Mesenteric fat pad (tissue), 1 donor: ENCODE measurements around the gene FEM1A. TPM values are rescaled to one million over a fixed set of nuclear protein-coding genes. Genes with fewer than 3 reads are reported as not detected.
"Not testable (repeated sequence)": the region's sequence is repeated elsewhere in the genome, so short reads cannot be mapped to it uniquely, and the experiment has no call there.

Source experiments
- DNase-seq: peaks from one replicate; pipeline ENCODE4 v3.0.0-alpha.2; 2020; ENCODE audit warnings: low spot score
- total RNA-seq: library from RNA; stranded (reverse); fragmentation: NEBNext Ultra II Directional; extraction: Animal tissue kit (Norgen Biotek cat#: 25700); gene quantifications from one replicate; pipeline ENCODE4 v1.2.1, GENCODE V29; 2021
- donor health status: DM: yes; HTN: yes; CAD: no.

Gene FEM1A
- total RNA-seq, 1 donor from 2014 or later, result 10.9 TPM

DNA sequence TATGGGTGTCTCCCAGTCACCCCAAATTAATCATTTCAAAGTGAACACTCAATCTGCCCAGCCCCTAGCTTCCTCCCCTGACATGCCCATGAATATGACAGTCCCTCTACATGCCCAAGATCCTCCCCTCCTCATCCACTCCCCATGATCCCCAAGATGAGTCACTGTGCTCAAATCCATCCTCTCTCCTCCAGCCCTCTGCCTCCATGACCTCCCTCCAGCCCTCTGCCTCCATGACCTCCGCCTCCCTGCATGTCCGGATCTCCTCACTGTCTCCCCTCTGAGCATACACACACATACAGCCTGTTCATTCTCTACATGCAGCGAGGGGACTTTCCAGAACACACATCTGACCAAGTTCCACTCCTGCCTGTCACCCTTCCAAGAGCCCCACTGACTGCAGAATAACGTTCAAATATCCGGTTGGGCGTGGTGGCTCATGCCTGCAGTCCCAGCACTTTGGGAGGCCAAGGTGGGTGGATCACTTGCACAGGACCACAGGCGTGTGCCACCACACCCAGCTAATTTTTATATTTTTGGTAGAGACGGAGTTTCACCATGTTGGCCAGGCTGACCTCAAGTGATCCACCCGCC, 18.4 kb upstream of the FEM1A start:
- DNase-seq, result no peak

DNA sequence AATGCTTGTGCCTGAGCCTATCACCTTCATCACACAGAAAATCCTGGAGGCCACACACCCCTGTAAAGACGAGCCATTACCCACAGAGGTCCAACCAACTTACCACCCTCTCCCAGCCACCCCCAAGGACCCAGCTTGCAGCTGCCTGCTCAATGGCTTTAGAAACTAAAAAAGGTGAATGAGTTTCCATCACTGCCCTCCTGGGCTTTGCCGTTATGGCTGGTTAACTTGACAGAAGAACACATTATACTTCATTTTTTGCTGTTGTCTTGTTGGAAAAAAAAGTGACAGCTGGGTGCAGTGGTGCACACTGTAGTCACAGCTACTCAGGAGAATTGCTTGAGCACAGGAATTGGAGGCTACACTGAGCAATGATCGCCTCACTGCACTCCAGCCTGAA, 17.4 kb upstream of the FEM1A start:
- DNase-seq, result no peak

DNA sequence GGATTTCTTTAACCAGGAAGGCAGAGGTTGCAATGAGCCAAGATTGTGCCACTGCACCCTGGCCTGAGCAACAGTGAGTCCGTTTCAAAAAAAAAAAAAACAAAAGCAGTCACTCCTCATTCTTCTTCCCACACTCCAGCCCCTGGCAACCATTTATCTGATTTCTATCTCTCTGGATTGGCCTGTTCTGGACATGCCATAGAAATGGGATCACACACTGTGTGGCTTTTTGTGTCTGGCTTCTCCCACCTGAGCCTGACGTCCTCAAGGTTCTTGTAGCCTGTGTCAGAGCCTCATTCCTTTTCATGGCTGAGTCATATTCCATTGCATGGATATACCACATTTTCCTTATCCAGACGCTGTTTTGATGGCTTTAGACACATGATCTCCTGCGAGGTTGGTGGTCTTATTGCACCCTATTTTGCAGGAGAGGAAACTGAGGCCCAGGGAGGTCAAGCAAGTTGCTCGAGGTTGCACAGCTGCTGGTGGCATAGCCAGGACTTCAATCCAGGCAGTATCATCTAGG, 15.8 kb upstream of the FEM1A start:
- DNase-seq, result no peak

- DNase-seq, result no peak
Measured at GRCh38 chr19:4776436-4777211, 14.9 kb upstream of the FEM1A start.

DNA sequence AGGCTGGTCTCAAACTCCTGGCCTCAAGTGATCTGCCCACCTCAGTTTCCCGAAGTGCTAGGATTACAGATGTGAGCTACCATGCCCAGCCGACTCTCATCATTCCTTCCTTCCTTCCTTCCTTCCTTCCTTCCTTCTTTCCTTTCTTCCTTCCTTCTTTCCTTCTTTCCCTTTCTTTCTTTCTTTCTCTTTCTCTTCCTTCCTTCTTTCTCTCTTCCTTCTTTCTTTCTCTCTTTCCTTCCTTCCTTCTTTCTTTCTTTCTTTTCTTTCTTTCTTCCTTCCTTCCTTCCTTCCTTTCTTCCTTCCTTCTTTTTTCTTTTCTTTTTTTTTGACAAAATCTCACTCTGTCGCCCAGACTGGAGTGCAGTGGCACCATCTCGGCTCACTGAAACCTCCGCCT, 13.4 kb upstream of the FEM1A start:
- DNase-seq, result not testable (repeated sequence)

GRCh38 chr19:4780860-4781259, 10.7 kb upstream of the FEM1A start:
- no peak for DNase-seq

- no peak for DNase-seq
Measured at GRCh38 chr19:4781801-4782200, 9.7 kb upstream of the FEM1A start.

DNA sequence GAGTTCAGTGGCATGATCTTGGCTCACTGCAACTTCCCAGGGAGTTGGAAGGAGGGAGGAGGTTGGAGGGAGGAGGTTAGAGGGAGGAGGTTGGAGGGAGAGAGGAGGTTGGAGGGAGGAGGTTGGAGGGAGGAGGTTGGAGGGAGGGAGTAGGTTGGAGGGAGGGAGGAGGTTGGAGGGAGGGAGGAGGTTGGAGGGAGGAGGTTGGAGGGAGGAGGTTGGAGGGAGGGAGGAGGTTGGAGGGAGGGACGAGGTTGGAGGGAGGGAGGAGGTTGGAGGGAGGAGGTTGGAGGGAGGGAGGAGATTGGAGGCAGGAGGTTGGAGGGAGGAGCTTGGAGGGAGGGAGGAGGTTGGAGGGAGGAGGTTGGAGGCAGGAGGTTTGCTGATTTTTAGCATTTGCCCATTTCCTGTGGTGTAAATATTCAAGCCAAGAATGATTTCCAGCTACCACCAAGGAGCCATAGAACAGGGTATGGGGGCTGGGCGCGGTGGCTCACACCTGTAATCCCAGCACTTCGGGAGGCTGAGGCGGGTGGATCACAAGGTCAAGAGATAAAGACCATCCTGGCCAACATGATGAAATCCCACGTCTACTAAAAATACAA, 5.0 kb upstream of the FEM1A start:
- not testable (repeated sequence) for DNase-seq

GRCh38 chr19:4792019-4792865, 708 bp downstream of the FEM1A start:
- not testable (repeated sequence) for DNase-seq

- not testable (repeated sequence) for DNase-seq
Measured at GRCh38 chr19:4792866-4793195, 1.3 kb downstream of the FEM1A start.

- DNase-seq, result not testable (repeated sequence)
Measured at GRCh38 chr19:4793278-4793677, 1.7 kb downstream of the FEM1A start.

- DNase-seq, result no peak
Measured at GRCh38 chr19:4794971-4795370, 3.4 kb downstream of the FEM1A start.

GRCh38 chr19:4795400-4795799, 3.9 kb downstream of the FEM1A start:
- DNase-seq, result no peak

- DNase-seq, result no peak
Measured at GRCh38 chr19:4800591-4801081, 9.1 kb downstream of the FEM1A start.

DNA sequence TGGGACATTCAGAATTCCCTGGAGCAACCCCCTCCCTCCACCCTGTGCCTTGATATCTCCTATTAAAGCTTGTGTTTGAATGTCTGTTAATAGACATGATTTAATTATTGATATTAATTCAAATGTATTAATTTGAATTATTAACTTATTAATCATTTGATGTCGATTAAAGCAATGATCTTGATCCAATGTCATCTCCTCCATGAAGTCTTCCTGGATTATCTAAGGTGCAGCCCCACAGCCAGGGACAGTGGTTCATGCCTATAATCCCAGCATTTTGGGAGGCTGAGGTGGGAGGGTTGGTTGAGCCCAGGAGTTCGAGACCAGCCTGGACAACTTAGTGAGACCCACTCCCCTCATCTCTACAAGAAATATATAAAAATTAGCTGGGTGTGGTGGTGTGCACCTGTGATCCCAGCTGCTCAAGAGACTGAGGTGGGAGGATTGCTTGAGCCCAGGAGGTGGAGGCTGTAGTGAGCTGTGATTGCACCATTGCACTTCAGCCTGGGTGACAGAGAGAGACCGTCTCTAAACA, 9.6 kb downstream of the FEM1A start:
- no peak for DNase-seq

GRCh38 chr19:4802711-4803110, 11.2 kb downstream of the FEM1A start:
- DNase-seq, result no peak

DNA sequence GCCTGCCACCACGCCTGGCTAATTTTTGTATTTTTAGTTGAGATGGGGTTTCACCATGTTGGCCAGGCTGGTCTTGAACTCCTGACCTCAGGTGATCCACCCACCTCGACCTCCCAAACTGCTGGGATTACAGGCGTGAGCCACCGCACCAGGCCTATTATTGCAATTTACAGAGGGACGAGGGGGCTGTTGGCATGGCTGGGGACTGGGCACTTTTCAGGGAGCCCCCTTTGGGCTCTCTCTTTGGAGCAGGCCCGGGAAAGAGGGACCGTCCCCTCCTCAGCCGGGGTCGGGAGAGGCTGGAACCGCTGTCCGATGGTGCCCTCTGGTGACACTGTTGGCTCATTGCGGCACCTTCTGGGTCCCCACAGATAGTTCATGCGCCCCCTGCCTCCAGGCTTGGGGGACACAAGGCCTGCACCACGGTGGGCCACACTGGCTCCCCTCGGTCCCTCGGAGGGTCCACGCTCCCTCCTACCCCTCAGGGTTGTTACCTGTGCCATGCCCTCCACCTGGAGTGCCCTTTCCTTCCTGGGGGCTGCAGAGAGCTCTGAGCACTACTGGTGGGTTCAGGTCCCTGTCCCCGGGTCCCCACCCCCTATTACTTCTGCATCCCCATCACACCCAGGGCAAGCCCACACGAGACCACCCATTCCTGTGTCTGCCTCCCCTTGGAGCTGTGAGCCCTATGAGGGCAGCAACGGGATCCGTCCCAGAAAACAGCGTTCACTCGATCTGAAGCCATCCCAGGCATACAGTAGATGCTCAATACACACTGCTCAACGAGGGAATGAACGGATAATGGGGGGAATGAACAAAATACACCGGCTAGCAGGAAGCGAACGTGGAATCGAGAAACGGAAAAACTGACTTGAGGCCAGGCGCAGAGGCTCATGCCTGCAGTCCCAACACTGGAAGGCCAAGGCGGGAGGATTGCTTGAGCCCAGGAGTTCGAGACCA, 12.5 kb downstream of the FEM1A start:
- DNase-seq, result no peak

GRCh38 chr19:4805140-4805539, 13.6 kb downstream of the FEM1A start:
- not testable (repeated sequence) for DNase-seq

- no peak for DNase-seq
Measured at GRCh38 chr19:4806384-4806783, 14.8 kb downstream of the FEM1A start.

- no peak for DNase-seq
Measured at GRCh38 chr19:4807188-4807587, 15.7 kb downstream of the FEM1A start.
